Suprapubic skin (tissue), 4 donors: ENCODE data around the gene NPAS3. TPM values are rescaled to one million over a fixed set of nuclear protein-coding genes. Genes with fewer than 3 reads are reported as not detected.

Experiments used
- DNase-seq, 2 donors: peaks; one replicate each; pipeline ENCODE4 v3.0.0-alpha.2; 2019; ENCODE audit warnings: low spot score in 2 of 2
- H3K27ac ChIP-seq: fragments of 200-600 bp; sonication (generic); one replicate; pipeline ENCODE4 v1.5.1; 2019
- H3K27me3 ChIP-seq: fragments of 200-600 bp; sonication (generic); one replicate; pipeline ENCODE4 v1.5.1; 2019
- H3K36me3 ChIP-seq: fragments of 200-600 bp; sonication (generic); one replicate; pipeline ENCODE4 v1.5.1; 2019
- H3K4me1 ChIP-seq: fragments of 200-600 bp; sonication (generic); one replicate; pipeline ENCODE4 v1.5.1; 2019
- H3K4me3 ChIP-seq: fragments of 200-600 bp; sonication (generic); one replicate; pipeline ENCODE4 v1.5.1; 2019; ENCODE audit warnings: mild to moderate bottlenecking
- H3K9me3 ChIP-seq: fragments of 200-600 bp; sonication (generic); one replicate; pipeline ENCODE4 v1.5.1; 2019
- EP300 ChIP-seq: sonication (generic); formaldehyde crosslinking; IDR thresholded peaks from one replicate; pipeline ENCODE4 v1.6.1; 2017; ENCODE audit warnings: antibody characterized with exemption
- POLR2A ChIP-seq, 2 donors: fragments of 450-650 bp; IDR thresholded peaks; one replicate each; pipeline ENCODE4 v1.6.1; 2017; ENCODE audit warnings: antibody characterized with exemption in 2 of 2, mild to moderate bottlenecking in 2 of 2, moderate library complexity in 2 of 2
- POLR2AphosphoS5 ChIP-seq, 3 donors: sonication (generic); formaldehyde crosslinking; IDR thresholded peaks; one replicate each; pipeline ENCODE4 v1.6.1; 2017; ENCODE audit warnings: antibody characterized with exemption in 3 of 3
- WGBS: methylation state at CpG from one replicate; pipeline ENCODE4 v1.1.5; 2018; 5-methylcytosine and 5-hydroxymethylcytosine counted together
- total RNA-seq, 4 donors: library from RNA; depleted of rRNA; stranded (reverse); fragments of >200 nt; gene quantifications; one replicate each; pipeline ENCODE4 v1.1.0, GENCODE V29; 2016
- TF ChIP-seq, protein P1 (sequence below), 2 donors: fragments of 200-600 bp in 1 of 2; fragments of 450-650 bp in 1 of 2; sonication (generic) in 1 of 2; IDR thresholded peaks; one replicate each; pipeline ENCODE4 v1.5.1; 2016 to 2019; ENCODE audit warnings: antibody characterized with exemption in 2 of 2, mild to moderate bottlenecking in 1 of 2, moderate library complexity in 1 of 2

Gene NPAS3
- total RNA-seq, 4 donors from 2014 or later: 0.17 to 0.45 (median 0.29) TPM; not detected in 1

DNA sequence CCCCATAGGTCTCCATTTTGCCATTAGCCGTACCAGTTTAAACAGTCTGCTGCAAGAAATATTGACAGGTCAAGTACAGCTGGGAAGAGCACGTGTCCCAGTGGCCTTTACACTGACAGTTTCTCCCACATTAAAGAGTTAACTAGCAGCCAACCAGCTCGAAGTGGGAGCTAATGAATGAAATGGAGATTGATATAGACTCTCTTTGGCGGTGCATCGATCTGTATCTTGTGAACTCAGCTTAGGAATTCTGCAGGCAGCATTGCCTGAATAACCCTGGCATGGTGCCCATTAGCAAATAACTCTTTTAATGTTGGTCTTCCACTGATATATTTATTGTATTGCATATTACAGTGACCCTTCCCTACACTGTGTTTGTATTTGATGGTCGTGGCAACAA lies 692.8 kb downstream of the NPAS3 start:
- 66% methylated on average over 6 of the region's 6 CpGs for WGBS
- TF ChIP-seq, protein P1, sequence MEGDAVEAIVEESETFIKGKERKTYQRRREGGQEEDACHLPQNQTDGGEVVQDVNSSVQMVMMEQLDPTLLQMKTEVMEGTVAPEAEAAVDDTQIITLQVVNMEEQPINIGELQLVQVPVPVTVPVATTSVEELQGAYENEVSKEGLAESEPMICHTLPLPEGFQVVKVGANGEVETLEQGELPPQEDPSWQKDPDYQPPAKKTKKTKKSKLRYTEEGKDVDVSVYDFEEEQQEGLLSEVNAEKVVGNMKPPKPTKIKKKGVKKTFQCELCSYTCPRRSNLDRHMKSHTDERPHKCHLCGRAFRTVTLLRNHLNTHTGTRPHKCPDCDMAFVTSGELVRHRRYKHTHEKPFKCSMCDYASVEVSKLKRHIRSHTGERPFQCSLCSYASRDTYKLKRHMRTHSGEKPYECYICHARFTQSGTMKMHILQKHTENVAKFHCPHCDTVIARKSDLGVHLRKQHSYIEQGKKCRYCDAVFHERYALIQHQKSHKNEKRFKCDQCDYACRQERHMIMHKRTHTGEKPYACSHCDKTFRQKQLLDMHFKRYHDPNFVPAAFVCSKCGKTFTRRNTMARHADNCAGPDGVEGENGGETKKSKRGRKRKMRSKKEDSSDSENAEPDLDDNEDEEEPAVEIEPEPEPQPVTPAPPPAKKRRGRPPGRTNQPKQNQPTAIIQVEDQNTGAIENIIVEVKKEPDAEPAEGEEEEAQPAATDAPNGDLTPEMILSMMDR (IDR thresholded peaks at IDR 0.05): no peak
- no peak for TF ChIP-seq POLR2AphosphoS5 (IDR thresholded peaks at IDR 0.05)
- TF ChIP-seq EP300: no peak
- no peak for TF ChIP-seq POLR2A (IDR thresholded peaks at IDR 0.05)

DNA sequence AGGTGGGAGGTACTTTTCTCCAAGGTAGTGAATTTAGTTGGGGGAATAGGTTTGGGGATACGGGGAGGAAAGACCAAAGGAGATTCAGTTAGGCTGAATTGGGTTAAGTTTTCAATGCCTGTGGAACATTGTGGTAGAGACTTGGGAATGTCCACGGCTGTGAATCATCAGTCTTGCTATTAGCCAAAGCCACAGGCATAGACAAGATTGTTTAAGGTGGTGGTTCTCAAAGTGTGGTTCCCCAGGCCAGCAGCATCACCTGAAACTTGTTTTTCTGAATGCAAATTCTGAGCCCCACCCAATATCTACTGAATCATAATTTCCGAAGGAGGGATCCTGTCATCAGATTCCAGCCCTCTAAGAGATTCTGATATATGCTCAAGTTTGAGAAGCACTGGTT lies 696.0 kb downstream of the NPAS3 start:
- no peak for DNase-seq
- Histone ChIP-seq H3K27me3 (no peaks in the 10 kb centered on the region), H3K4me1 (no peaks in the 10 kb centered on the region), H3K9me3 (no peaks in the 10 kb centered on the region), H3K4me3 (no peak overlapping the region), H3K36me3 (no peaks in the 10 kb centered on the region), H3K27ac (no peak overlapping the region)
- TF ChIP-seq POLR2AphosphoS5 (IDR thresholded peaks at IDR 0.05) (no peak), POLR2A (IDR thresholded peaks at IDR 0.05) (no peak), EP300 (no peak)
- TF ChIP-seq, protein P1 (IDR thresholded peaks at IDR 0.05): no peak
- WGBS: 69% methylated on average over 3 of the region's 3 CpGs

More for the DNA sequence above, 692.8 kb downstream of the NPAS3 start:
- no peaks in the 10 kb centered on the region for H3K36me3 ChIP-seq
- no peak for DNase-seq
- H3K4me3 ChIP-seq: no peak overlapping the region
- no peaks in the 10 kb centered on the region for H3K4me1 ChIP-seq
- H3K27ac ChIP-seq: no peak overlapping the region
- H3K27me3 ChIP-seq: no peaks in the 10 kb centered on the region
- no peaks in the 10 kb centered on the region for H3K9me3 ChIP-seq

GRCh38 chr14:33636716-33637115 lies 698.0 kb downstream of the NPAS3 start:
- WGBS: 93% methylated on average over 4 of the region's 4 CpGs
- no peaks in the 10 kb centered on the region for H3K9me3 ChIP-seq
- H3K27me3 ChIP-seq: no peaks in the 10 kb centered on the region
- TF ChIP-seq EP300: no peak
- H3K4me1 ChIP-seq: no peaks in the 10 kb centered on the region
- H3K27ac ChIP-seq: no peak overlapping the region
- no peak for DNase-seq
- no peak overlapping the region for H3K4me3 ChIP-seq
- no peaks in the 10 kb centered on the region for H3K36me3 ChIP-seq

GRCh38 chr14:33642080-33642479 lies 703.4 kb downstream of the NPAS3 start:
- Histone ChIP-seq H3K9me3 (no peaks in the 10 kb centered on the region), H3K27me3 (no peaks in the 10 kb centered on the region), H3K27ac (no peak overlapping the region), H3K4me1 (no peaks in the 10 kb centered on the region), H3K4me3 (no peak overlapping the region), H3K36me3 (no peaks in the 10 kb centered on the region)
- TF ChIP-seq POLR2A (IDR thresholded peaks at IDR 0.05) (no peak), EP300 (no peak), POLR2AphosphoS5 (IDR thresholded peaks at IDR 0.05) (no peak)
- TF ChIP-seq, protein P1 (IDR thresholded peaks at IDR 0.05): no peak
- WGBS: 44% methylated on average over 6 of the region's 6 CpGs
- no peak for DNase-seq

DNA sequence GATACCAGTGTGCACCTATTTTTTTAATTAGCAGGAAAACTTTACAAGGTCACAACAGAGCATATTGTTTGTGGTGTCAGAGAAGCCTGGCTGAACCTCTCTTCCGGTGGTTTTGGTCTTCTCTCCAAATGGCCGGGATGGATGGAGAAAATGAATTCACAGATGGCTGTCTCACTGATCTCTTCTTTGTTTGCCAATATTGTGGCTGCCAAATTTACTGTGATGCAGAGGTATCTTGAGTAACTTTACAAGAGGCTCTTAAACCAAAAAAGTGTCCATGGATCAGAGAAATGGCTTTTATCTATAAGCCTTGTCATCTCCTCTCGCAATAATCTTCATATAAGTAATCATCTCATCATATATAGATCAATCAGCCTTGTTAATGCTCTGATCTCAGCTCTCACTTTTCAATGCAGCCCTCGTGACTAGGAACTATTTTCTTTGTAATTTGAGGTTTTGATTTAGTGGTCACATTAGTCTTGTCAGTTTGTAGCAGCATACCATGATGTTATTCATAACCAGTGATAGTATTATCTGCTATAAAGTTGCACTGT lies 704.1 kb downstream of the NPAS3 start:
- Histone ChIP-seq H3K4me1 (no peaks in the 10 kb centered on the region), H3K27ac (no peak overlapping the region), H3K4me3 (no peak overlapping the region), H3K36me3 (no peaks in the 10 kb centered on the region), H3K27me3 (no peaks in the 10 kb centered on the region), H3K9me3 (no peaks in the 10 kb centered on the region)
- no peak for DNase-seq
- WGBS: 58% methylated on average over 4 of the region's 4 CpGs
- no peak for TF ChIP-seq EP300

GRCh38 chr14:33643426-33644181 lies 704.9 kb downstream of the NPAS3 start:
- Histone ChIP-seq H3K36me3 (no peaks in the 10 kb centered on the region), H3K27me3 (no peaks in the 10 kb centered on the region), H3K4me1 (no peaks in the 10 kb centered on the region), H3K9me3 (no peaks in the 10 kb centered on the region), H3K4me3 (no peak overlapping the region), H3K27ac (no peak overlapping the region)
- DNase-seq: no peak
- WGBS: 85% methylated on average over 5 of the region's 5 CpGs
- no peak for TF ChIP-seq POLR2A (IDR thresholded peaks at IDR 0.05)
- TF ChIP-seq, protein P1 (IDR thresholded peaks at IDR 0.05): no peak
- TF ChIP-seq POLR2AphosphoS5 (IDR thresholded peaks at IDR 0.05): no peak
- TF ChIP-seq EP300: no peak
